ENCODE data around the gene CRYL1.

Gene CRYL1

GRCh38 chr13:20360835-20361412 lies 164.7 kb downstream of the CRYL1 start:
- DNase-seq = no peak

DNA sequence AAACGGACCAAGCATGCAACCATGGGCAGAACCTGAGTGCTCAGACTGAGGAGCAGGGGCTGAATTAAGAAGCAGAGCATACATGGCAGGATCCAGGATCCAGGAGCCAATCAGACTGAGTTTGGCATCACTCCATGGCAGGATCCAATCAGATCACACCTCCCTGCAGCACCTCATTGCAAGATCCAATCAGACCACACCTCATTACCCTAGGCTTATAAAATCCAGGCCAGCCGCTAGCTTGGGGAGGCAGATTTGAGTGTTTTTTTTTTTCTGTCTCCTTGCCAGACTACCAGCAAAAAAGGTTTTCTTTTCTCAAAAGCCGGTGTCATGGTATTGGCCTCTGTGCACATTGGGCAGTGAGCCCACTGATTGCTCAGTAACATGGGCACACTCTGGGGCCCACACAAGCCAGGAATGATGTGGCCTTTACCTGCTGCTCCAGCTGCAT lies 165.6 kb downstream of the CRYL1 start:
- no peak for DNase-seq

- peak; percentile 83 for DNase-seq
These were observed 166.3 kb downstream of the CRYL1 start for GRCh38 chr13:20359335-20359734.

DNA sequence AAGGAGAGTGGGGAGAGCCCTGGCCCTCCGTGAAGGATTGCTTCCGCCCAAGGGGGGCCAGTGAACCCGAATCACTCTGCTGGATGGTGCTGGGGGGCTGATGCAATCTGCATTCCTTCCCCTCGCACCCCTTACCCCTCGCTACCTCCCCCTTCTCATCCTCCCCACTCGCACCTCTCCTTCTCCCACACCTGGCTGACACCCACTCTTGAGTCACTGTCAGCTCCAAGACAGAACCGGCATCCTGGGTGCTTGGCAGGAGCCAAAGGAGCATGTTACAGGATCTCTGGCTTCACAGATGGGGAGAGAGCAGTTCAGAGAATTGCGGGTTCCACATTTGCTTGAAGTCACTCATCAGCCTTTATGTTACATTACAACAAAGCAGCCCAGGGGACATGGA lies 167.6 kb downstream of the CRYL1 start:
- DNase-seq = no peak

DNA sequence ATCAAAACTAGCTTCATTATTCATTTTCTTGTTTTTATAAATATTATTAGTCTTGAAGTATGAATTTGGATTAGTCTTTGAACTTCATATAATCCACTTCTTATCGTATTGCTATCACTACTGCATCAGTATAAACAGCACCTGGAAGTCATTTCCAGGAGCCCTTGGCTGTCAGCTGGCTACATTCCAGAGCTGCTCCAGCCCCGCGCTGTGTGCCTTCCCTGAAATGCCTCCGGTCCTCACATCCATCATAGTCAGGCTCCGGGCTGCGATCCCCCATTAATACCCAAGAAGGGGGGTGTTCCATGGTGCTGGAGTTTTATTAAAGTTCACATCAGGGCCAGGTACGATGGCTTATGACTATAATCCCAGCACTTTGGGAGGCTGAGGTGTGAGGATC lies 169.2 kb downstream of the CRYL1 start:
- DNase-seq = no peak

GRCh38 chr13:20354722-20355121 lies 170.9 kb downstream of the CRYL1 start:
- DNase-seq = no peak

GRCh38 chr13:20353973-20354372 lies 171.7 kb downstream of the CRYL1 start:
- DNase-seq = no peak

All from amniotic stem cell (primary cell).